H1 (cell line): Measurements from ENCODE around the gene ANKUB1.

ENCODE experiments used
- CEBPB ChIP-seq: IDR thresholded peaks from 2 replicates; pipeline ENCODE4 v1.6.1; 2012; ENCODE audit warnings: low read depth, low read length
- CHD2 ChIP-seq: IDR thresholded peaks from 2 replicates; pipeline ENCODE4 v1.6.1; 2012; ENCODE audit warnings: low read length, improper control_type of control experiment
- CREB1 ChIP-seq: IDR thresholded peaks from 2 replicates; pipeline ENCODE4 v1.6.1; 2012; ENCODE audit warnings: inconsistent platforms
- JUN ChIP-seq: IDR thresholded peaks from 2 replicates; pipeline ENCODE4 v1.6.1; 2011; ENCODE audit warnings: low read depth, mild to moderate bottlenecking, improper control_type of control experiment, low read length
- NANOG ChIP-seq: IDR thresholded peaks from 2 replicates; pipeline ENCODE4 v1.6.1; 2011; ENCODE audit warnings: low read length, low read depth, mild to moderate bottlenecking, inconsistent platforms; ENCODE audit not compliant: insufficient read depth, poor library complexity, severe bottlenecking
- POLR2AphosphoS5 ChIP-seq: IDR thresholded peaks from 2 replicates; pipeline ENCODE4 v1.6.1; 2011; ENCODE audit warnings: low read depth, low read length
- RFX5 ChIP-seq: IDR thresholded peaks from 2 replicates; pipeline ENCODE4 v1.6.1; 2011; ENCODE audit warnings: low read depth, low read length, improper control_type of control experiment, borderline replicate concordance
- SUZ12 ChIP-seq: fragments of 200-600 bp; sonication (generic); IDR thresholded peaks from 2 replicates; pipeline ENCODE4 v1.6.1; 2012; ENCODE audit warnings: mild to moderate bottlenecking, inconsistent platforms, low read length, moderate library complexity, mixed read lengths
- TAF1 ChIP-seq: IDR thresholded peaks from 2 replicates; pipeline ENCODE4 v1.6.1; 2011; ENCODE audit warnings: mild to moderate bottlenecking, low read depth, low read length
- TF ChIP-seq, protein P1 (sequence below), 3 experiments: IDR thresholded peaks; 1 replicate in 2 of 3; 2 replicates in 1 of 3; pipeline versions ENCODE4 v1.5.1 to v1.6.1; 2011; ENCODE audit warnings: low read length in 3 of 3, mild to moderate bottlenecking in 3 of 3, inconsistent platforms in 2 of 3, low read depth in 1 of 3, moderate library complexity in 1 of 3; ENCODE audit not compliant: insufficient read depth in 1 of 3; ENCODE audit errors: control extremely low read depth in 1 of 3

DNA sequence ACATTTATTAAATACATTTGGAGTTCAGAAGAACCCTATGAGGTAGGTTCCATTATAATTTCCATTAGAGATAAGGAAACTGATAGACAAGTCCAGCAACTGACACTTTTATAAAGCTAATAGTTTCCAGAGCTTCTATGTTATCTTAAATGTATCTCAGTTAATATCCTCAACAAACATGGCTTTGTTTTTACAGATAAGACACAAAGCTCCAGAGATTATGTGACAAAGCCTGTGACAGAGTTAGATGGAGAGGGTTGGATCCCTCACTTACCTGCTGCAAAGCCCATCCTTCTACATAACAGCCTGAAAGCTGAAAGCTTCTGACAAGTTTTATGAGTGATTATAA, 39.6 kb downstream of the ANKUB1 start:
- no peak for TF ChIP-seq CEBPB
- no peak for TF ChIP-seq TAF1
- TF ChIP-seq, protein P1, sequence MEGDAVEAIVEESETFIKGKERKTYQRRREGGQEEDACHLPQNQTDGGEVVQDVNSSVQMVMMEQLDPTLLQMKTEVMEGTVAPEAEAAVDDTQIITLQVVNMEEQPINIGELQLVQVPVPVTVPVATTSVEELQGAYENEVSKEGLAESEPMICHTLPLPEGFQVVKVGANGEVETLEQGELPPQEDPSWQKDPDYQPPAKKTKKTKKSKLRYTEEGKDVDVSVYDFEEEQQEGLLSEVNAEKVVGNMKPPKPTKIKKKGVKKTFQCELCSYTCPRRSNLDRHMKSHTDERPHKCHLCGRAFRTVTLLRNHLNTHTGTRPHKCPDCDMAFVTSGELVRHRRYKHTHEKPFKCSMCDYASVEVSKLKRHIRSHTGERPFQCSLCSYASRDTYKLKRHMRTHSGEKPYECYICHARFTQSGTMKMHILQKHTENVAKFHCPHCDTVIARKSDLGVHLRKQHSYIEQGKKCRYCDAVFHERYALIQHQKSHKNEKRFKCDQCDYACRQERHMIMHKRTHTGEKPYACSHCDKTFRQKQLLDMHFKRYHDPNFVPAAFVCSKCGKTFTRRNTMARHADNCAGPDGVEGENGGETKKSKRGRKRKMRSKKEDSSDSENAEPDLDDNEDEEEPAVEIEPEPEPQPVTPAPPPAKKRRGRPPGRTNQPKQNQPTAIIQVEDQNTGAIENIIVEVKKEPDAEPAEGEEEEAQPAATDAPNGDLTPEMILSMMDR (IDR thresholded peaks at IDR 0.05; ENCODE audit: control extremely low read depth in 1 of 3, insufficient read depth in 1 of 3, low read depth in 1 of 3, low read length in 3 of 3) = no peak
- TF ChIP-seq SUZ12 = no peak
- no peak for TF ChIP-seq CREB1
- no peak for TF ChIP-seq RFX5
- no peak for TF ChIP-seq POLR2AphosphoS5
- no peak for TF ChIP-seq NANOG
- no peak for TF ChIP-seq JUN
- no peak for TF ChIP-seq CHD2
